Lower lobe of right lung (tissue), 2 donors: Measurements from ENCODE around the gene DZANK1. TPM values are rescaled to one million over a fixed set of nuclear protein-coding genes. Genes with fewer than 3 reads are reported as not detected.
"Not testable (repeated sequence)": the region's sequence is repeated elsewhere in the genome, so short reads cannot be mapped to it uniquely, and the experiment has no call there.

Experiments used
- ATAC-seq, 2 donors: fragments of 200-7000 bp; cut with Tn5 transposase; one replicate each; pipeline ENCODE4 v1.9.1; 2020 to 2022; ENCODE audit warnings: mild to moderate bottlenecking in 2 of 2, moderate library complexity in 2 of 2
- DNase-seq: peaks from one replicate; pipeline ENCODE4 v3.0.0-alpha.2; 2020
- H3K27ac ChIP-seq: fragments of 200-600 bp; one replicate; pipeline ENCODE4 v1.8.0; 2022
- H3K27me3 ChIP-seq: fragments of 200-600 bp; one replicate; pipeline ENCODE4 v1.8.0; 2022; ENCODE audit warnings: low read depth
- H3K36me3 ChIP-seq: fragments of 200-600 bp; one replicate; pipeline ENCODE4 v1.8.0; 2022; ENCODE audit warnings: mild to moderate bottlenecking
- H3K4me1 ChIP-seq: fragments of 200-600 bp; one replicate; pipeline ENCODE4 v1.8.0; 2022
- H3K4me3 ChIP-seq: fragments of 200-600 bp; one replicate; pipeline ENCODE4 v1.8.0; 2022; ENCODE audit warnings: mild to moderate bottlenecking
- H3K9me3 ChIP-seq: fragments of 200-600 bp; one replicate; pipeline ENCODE4 v1.8.0; 2022
- intact Hi-C: fragments of 100-400 bp; cut with DNase I; formaldehyde crosslinking; loops from one replicate; pipeline ENCODE4 v1.11.0; 2022
- total RNA-seq: library from RNA; stranded (reverse); fragmentation: NEBNext Ultra II Directional; extraction: Animal tissue kit (Norgen Biotek cat#: 25700); gene quantifications from one replicate; pipeline ENCODE4 v1.2.1, GENCODE V29; 2021
- TF ChIP-seq, protein P1 (sequence below): fragments of 200-600 bp; IDR thresholded peaks from one replicate; pipeline ENCODE4 v1.8.0; 2022; ENCODE audit warnings: antibody characterized with exemption, mild to moderate bottlenecking
- donor health status: DM: no; HTN: yes; CAD: no; lungs with severe emphysema.

DZANK1 gene
- total RNA-seq, 1 donor from 2014 or later, result 3.4 TPM

DNA sequence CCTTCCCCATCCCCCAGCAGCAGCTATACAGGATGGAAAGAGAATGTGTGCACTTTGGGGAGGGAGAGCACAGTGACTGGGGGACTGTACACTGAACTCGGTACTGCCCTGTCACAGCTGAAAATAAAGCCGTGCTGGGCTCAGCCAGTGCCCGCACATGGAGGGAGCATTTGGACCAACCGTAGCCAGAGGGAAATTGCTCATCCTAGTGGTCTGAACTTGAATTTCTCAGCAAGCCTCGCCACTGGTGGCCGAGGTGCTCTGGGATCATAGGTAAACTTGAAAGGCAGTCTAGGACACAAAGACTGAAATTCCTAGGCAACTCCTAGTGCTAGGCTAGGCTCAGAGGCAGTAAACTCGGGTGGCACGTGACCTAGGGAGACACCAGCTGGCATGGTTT lies 61.0 kb downstream of the DZANK1 start:
- peaks cover 5% of the 10 kb centered on the region for H3K9me3 ChIP-seq
- no peaks in the 10 kb centered on the region for H3K4me1 ChIP-seq
- no peak overlapping the region for H3K4me3 ChIP-seq
- H3K36me3 ChIP-seq, result no peaks in the 10 kb centered on the region
- TF ChIP-seq, protein P1, sequence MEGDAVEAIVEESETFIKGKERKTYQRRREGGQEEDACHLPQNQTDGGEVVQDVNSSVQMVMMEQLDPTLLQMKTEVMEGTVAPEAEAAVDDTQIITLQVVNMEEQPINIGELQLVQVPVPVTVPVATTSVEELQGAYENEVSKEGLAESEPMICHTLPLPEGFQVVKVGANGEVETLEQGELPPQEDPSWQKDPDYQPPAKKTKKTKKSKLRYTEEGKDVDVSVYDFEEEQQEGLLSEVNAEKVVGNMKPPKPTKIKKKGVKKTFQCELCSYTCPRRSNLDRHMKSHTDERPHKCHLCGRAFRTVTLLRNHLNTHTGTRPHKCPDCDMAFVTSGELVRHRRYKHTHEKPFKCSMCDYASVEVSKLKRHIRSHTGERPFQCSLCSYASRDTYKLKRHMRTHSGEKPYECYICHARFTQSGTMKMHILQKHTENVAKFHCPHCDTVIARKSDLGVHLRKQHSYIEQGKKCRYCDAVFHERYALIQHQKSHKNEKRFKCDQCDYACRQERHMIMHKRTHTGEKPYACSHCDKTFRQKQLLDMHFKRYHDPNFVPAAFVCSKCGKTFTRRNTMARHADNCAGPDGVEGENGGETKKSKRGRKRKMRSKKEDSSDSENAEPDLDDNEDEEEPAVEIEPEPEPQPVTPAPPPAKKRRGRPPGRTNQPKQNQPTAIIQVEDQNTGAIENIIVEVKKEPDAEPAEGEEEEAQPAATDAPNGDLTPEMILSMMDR, result no peak
- H3K27ac ChIP-seq, result no peak overlapping the region
- no peaks in the 10 kb centered on the region for H3K27me3 ChIP-seq
- ATAC-seq (no peak), DNase-seq (no peak)
- intact Hi-C loops, result no loop called here

DNA sequence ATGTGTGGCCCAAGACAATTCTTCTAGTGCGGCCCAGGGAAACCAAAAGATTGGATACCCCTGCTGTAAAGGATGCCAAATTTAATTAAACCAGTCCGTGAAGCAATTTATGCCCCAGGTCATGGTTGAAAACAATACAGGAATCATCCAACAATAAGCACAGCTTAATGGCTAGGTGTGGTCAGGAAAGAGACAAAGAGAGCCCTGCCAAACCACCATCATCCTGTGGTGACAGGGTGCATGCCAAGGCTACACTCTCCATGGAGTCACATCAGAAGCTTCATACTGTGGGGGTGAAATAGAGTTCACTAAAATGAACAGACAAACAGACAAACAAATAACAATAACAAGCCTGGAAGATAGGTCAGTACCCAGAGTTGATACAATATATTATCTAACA lies 62.7 kb downstream of the DZANK1 start:
- TF ChIP-seq, protein P1, result no peak
- Histone ChIP-seq H3K4me3 (no peak overlapping the region), H3K4me1 (no peaks in the 10 kb centered on the region), H3K27ac (no peak overlapping the region), H3K27me3 (no peaks in the 10 kb centered on the region), H3K9me3 (peaks cover 5% of the 10 kb centered on the region), H3K36me3 (no peaks in the 10 kb centered on the region)
- DNase-seq, result no peak
- no peak for ATAC-seq
- intact Hi-C loops, result no loop called here

DNA sequence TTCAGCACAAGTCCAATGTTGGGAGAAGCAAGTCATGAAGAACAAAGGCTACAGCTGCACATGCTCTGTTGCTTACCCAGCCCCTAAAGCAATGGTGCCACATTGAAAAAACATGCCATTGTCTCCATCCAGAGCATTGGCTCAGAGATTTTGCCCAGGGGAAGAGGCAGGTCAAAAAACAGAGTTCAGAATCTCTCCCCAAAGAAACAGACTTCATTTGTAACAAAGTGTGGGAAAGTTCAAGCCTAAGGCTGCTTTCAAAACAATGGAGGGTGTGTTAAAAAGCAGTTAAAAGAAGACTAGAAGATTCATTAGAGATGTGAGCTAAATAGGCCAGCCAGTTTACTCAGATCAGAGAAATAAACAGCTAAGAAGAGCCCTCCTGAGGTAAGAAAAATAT lies 63.6 kb downstream of the DZANK1 start:
- H3K9me3 ChIP-seq, result peaks cover 5% of the 10 kb centered on the region
- H3K4me1 ChIP-seq, result no peaks in the 10 kb centered on the region
- DNase-seq (no peak), ATAC-seq (no peak)
- no peak overlapping the region for H3K4me3 ChIP-seq
- H3K27ac ChIP-seq, result no peak overlapping the region
- H3K27me3 ChIP-seq, result no peaks in the 10 kb centered on the region
- intact Hi-C loops, result no loop called here
- TF ChIP-seq, protein P1, result no peak
- H3K36me3 ChIP-seq, result no peaks in the 10 kb centered on the region

DNA sequence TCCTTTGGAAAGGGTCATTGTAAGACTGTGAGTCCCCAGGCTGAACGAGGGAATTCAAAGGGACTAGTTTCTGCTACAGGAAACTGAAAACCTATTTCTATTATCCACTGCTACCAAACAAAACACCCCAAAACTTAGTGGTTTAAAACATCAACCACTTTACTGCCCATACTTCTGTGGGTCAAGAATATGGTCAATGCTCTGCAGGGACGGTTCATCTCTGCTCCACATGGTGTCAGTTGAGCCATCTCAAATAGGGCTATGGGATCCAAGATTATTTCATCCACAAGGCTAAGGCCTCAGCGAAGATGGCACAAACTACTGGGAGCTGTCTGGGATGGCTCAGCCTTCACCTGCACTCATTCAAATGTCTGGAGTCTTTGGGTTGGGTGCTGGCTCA lies 65.5 kb downstream of the DZANK1 start:
- no peak for ATAC-seq
- Histone ChIP-seq H3K9me3 (peaks cover 5% of the 10 kb centered on the region), H3K36me3 (no peaks in the 10 kb centered on the region), H3K4me3 (no peak overlapping the region), H3K27me3 (no peaks in the 10 kb centered on the region), H3K27ac (no peak overlapping the region), H3K4me1 (no peaks in the 10 kb centered on the region)
- intact Hi-C loops, result no loop called here
- TF ChIP-seq, protein P1, result no peak
- no peak for DNase-seq

DNA sequence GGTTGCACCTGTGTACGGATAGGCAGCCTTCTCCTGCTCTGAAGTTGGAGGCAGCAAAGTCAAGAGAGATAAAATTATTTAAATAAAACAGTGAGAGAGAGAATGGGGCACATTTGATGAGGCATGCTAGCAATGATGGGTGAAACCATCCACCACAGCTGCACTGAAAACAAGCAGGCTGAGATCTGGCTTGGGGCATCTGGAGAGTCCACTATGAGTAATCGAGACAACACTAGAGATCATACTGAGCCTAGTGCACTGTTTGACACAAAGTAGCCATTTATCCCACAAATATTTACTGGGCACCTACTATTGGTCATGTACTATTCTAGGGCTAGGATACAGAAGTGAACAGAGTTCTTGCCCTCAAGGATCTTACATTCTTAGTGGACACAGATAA lies 66.4 kb downstream of the DZANK1 start:
- Histone ChIP-seq H3K36me3 (no peaks in the 10 kb centered on the region), H3K4me3 (no peak overlapping the region), H3K27ac (no peak overlapping the region), H3K4me1 (no peaks in the 10 kb centered on the region), H3K9me3 (peaks cover 5% of the 10 kb centered on the region), H3K27me3 (no peaks in the 10 kb centered on the region)
- DNase-seq (no peak), ATAC-seq (no peak)
- TF ChIP-seq, protein P1, result no peak
- intact Hi-C loops, result no loop called here

DNA sequence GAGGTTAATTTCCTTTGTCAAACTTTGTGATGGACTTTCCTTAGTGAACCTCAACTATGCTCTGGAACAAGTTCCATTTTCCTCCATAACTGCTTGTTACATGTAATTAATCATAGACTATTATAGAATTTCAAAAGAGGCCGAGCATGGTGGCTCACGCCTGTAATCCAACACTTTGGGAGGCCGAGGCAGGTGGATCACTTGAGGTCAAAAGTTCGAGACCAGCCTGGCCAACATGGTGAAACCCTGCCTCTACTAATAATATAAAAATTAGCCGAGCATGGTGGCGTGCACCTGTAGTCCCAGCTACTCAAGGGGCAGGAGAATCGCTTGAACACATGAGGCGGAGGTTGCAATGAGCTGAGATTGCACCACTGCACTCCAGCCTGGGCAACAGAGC lies 68.1 kb downstream of the DZANK1 start:
- H3K36me3 ChIP-seq, H3K4me3 ChIP-seq, H3K4me1 ChIP-seq, intact Hi-C loops, ATAC-seq, H3K27me3 ChIP-seq, H3K27ac ChIP-seq, H3K9me3 ChIP-seq, DNase-seq: not testable (repeated sequence)
